ENCODE data around the gene RCCD1. TPM values are rescaled to one million over a fixed set of nuclear protein-coding genes. Genes with fewer than 3 reads are reported as not detected.

RCCD1 gene
- total RNA-seq, 1 experiment from 2014 or later: 22.8 TPM

- Mint-ChIP-seq H3K4me1 (no peaks in the 10 kb centered on the region), H3K27ac (no peak overlapping the region), H3K9me3 (no peaks in the 10 kb centered on the region), H3K27me3 (ENCODE audit: low read depth) (no peaks in the 10 kb centered on the region), H3K4me3 (no peak overlapping the region), H3K36me3 (ENCODE audit: insufficient read depth in 1 of 3, low read depth in 3 of 3) (peaks cover 49 to 89% (median 74%) of the 10 kb centered on the region in 3 experiments; a peak in 6 of 7 replicates)
- no peak overlapping the region for H3K27ac ChIP-seq (ENCODE audit: insufficient read length, low read depth, low read length)
- H2BK5ac ChIP-seq (ENCODE audit: insufficient read length, low read length): no peak overlapping the region
- H3K9me3 ChIP-seq (ENCODE audit: control insufficient read depth, low read depth, low read length): no peaks in the 10 kb centered on the region
- no peak for TF ChIP-seq CTCF (conservative IDR thresholded peaks at IDR 0.05)
- no peak overlapping the region for H3K4ac ChIP-seq (ENCODE audit: low read depth, low read length)
- DNase-seq: no peak
- H2AFZ ChIP-seq (ENCODE audit: low read length): no peak overlapping the region
- no peak overlapping the region for H3K23ac ChIP-seq (ENCODE audit: insufficient read length, low read depth, low read length)
- H3K23me2 ChIP-seq (ENCODE audit: insufficient read length, low read depth, low read length, poor library complexity, severe bottlenecking): peaks cover 3% of the 10 kb centered on the region
- H3K27me3 ChIP-seq (ENCODE audit: insufficient read depth, low read length): no peaks in the 10 kb centered on the region
- H3K4me2 ChIP-seq (ENCODE audit: insufficient read depth, insufficient read length, low read length): no peak overlapping the region
- H3K9ac ChIP-seq (ENCODE audit: extremely low read depth, insufficient read length, low read length): no peak overlapping the region
- H4K5ac ChIP-seq (ENCODE audit: insufficient read length, low read depth, low read length): no peak overlapping the region
- H2BK120ac ChIP-seq (ENCODE audit: low read depth, low read length, poor library complexity, severe bottlenecking): no peak overlapping the region
- H4K91ac ChIP-seq (ENCODE audit: insufficient read length, low read depth, low read length): no peak overlapping the region
- no peak overlapping the region for H2BK15ac ChIP-seq (ENCODE audit: low read depth, low read length)
- no peaks in the 10 kb centered on the region for H3K4me1 ChIP-seq (ENCODE audit: insufficient read depth, low read length)
- no peak overlapping the region for H2AK5ac ChIP-seq (ENCODE audit: insufficient read length, low read length)
- H4K20me1 ChIP-seq (ENCODE audit: control insufficient read depth, insufficient read depth, insufficient read length): no peaks in the 10 kb centered on the region
- H3K56ac ChIP-seq (ENCODE audit: insufficient read length, low read depth, low read length): no peak overlapping the region
- no CpG with 5 or more reads among the region's 7 CpGs for WGBS (ENCODE audit: extremely low coverage, insufficient read length, low lambda C conversion rate)
- H3T11ph ChIP-seq (ENCODE audit: low read length): no peak overlapping the region
- no peak overlapping the region for H2BK20ac ChIP-seq (ENCODE audit: low read depth, low read length, poor library complexity, severe bottlenecking)
- no peak overlapping the region for H4K8ac ChIP-seq (replicated peaks; ENCODE audit: insufficient read length, low read depth, low read length)
- H3K18ac ChIP-seq (ENCODE audit: insufficient read length, low read depth, low read length): no peak overlapping the region
- H3K79me1 ChIP-seq (ENCODE audit: insufficient read depth, low read depth, low read length, poor library complexity, severe bottlenecking): no peaks in the 10 kb centered on the region
- H2BK12ac ChIP-seq (ENCODE audit: insufficient read length, low read depth, low read length): no peak overlapping the region
- no peaks in the 10 kb centered on the region for H3K79me2 ChIP-seq (ENCODE audit: insufficient read depth, low read length)
- H3K14ac ChIP-seq (ENCODE audit: insufficient read depth, low read length): no peak overlapping the region
These were observed 9.6 kb upstream of the RCCD1 start for GRCh38 chr15:90945091-90945490.

Data from H9 (cell line).